ENCODE measurements around the gene S1PR4.

DNA sequence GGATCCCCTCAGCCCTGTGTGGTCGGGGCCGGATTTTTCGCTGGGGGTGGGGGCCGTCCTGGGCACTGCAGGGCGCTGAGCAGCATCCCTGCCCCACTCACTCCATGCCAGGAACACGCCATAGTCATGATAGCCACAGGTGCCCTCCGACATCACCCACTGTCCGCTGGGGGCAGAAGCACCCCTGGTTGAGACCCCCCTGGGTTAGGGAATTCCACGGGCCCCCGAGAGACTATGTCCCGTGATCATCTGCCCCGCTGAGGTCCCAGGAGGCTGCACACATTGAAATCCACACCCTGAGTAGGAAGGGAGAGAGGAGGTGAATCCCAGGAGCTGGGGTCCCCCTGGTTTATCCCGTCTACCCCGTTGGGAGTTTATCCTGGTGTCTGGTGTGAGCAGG, 23.3 kb downstream of the S1PR4 start:
- TF ChIP-seq FOXJ3 (CRISPR knock-in tag; IDR thresholded peaks at IDR 0.05; ENCODE audit: borderline replicate concordance) (no peak), ZNF219 (CRISPR knock-in tag; IDR thresholded peaks at IDR 0.05; ENCODE audit: borderline replicate concordance) (no peak), KAT7 (CRISPR knock-in tag; IDR thresholded peaks at IDR 0.05; ENCODE audit: borderline replicate concordance) (no peak), CREM (CRISPR knock-in tag; IDR thresholded peaks at IDR 0.05) (no peak), CREB1 (CRISPR knock-in tag; IDR thresholded peaks at IDR 0.05) (no peak), CBFB (CRISPR knock-in tag; IDR thresholded peaks at IDR 0.05; ENCODE audit: low read depth) (no peak), NFE2L1 (CRISPR knock-in tag; IDR thresholded peaks at IDR 0.05) (no peak), GABPB1 (CRISPR knock-in tag; IDR thresholded peaks at IDR 0.05) (no peak)
- TF ChIP-seq, protein P1, sequence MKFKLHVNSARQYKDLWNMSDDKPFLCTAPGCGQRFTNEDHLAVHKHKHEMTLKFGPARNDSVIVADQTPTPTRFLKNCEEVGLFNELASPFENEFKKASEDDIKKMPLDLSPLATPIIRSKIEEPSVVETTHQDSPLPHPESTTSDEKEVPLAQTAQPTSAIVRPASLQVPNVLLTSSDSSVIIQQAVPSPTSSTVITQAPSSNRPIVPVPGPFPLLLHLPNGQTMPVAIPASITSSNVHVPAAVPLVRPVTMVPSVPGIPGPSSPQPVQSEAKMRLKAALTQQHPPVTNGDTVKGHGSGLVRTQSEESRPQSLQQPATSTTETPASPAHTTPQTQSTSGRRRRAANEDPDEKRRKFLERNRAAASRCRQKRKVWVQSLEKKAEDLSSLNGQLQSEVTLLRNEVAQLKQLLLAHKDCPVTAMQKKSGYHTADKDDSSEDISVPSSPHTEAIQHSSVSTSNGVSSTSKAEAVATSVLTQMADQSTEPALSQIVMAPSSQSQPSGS (CRISPR knock-in tag; IDR thresholded peaks at IDR 0.05; ENCODE audit: borderline replicate concordance, low read depth): no peak
- TF ChIP-seq, protein P2, sequence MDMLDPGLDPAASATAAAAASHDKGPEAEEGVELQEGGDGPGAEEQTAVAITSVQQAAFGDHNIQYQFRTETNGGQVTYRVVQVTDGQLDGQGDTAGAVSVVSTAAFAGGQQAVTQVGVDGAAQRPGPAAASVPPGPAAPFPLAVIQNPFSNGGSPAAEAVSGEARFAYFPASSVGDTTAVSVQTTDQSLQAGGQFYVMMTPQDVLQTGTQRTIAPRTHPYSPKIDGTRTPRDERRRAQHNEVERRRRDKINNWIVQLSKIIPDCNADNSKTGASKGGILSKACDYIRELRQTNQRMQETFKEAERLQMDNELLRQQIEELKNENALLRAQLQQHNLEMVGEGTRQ (CRISPR knock-in tag; IDR thresholded peaks at IDR 0.05): no peak
- TF ChIP-seq, protein P3, sequence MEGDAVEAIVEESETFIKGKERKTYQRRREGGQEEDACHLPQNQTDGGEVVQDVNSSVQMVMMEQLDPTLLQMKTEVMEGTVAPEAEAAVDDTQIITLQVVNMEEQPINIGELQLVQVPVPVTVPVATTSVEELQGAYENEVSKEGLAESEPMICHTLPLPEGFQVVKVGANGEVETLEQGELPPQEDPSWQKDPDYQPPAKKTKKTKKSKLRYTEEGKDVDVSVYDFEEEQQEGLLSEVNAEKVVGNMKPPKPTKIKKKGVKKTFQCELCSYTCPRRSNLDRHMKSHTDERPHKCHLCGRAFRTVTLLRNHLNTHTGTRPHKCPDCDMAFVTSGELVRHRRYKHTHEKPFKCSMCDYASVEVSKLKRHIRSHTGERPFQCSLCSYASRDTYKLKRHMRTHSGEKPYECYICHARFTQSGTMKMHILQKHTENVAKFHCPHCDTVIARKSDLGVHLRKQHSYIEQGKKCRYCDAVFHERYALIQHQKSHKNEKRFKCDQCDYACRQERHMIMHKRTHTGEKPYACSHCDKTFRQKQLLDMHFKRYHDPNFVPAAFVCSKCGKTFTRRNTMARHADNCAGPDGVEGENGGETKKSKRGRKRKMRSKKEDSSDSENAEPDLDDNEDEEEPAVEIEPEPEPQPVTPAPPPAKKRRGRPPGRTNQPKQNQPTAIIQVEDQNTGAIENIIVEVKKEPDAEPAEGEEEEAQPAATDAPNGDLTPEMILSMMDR (IDR thresholded peaks at IDR 0.05): no peak
- TF ChIP-seq, protein P4, sequence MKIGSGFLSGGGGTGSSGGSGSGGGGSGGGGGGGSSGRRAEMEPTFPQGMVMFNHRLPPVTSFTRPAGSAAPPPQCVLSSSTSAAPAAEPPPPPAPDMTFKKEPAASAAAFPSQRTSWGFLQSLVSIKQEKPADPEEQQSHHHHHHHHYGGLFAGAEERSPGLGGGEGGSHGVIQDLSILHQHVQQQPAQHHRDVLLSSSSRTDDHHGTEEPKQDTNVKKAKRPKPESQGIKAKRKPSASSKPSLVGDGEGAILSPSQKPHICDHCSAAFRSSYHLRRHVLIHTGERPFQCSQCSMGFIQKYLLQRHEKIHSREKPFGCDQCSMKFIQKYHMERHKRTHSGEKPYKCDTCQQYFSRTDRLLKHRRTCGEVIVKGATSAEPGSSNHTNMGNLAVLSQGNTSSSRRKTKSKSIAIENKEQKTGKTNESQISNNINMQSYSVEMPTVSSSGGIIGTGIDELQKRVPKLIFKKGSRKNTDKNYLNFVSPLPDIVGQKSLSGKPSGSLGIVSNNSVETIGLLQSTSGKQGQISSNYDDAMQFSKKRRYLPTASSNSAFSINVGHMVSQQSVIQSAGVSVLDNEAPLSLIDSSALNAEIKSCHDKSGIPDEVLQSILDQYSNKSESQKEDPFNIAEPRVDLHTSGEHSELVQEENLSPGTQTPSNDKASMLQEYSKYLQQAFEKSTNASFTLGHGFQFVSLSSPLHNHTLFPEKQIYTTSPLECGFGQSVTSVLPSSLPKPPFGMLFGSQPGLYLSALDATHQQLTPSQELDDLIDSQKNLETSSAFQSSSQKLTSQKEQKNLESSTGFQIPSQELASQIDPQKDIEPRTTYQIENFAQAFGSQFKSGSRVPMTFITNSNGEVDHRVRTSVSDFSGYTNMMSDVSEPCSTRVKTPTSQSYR (CRISPR knock-in tag; IDR thresholded peaks at IDR 0.05): no peak
